HL-60/S4 (cell line): ENCODE measurements around the gene RPTOR.

Experiments used
- in situ Hi-C: fragments of 300-500 bp; cut with MboI; formaldehyde crosslinking; loops from 2 replicates; pipeline ENCODE4 v1.14.3; 2022; ENCODE audit warnings: low sequenced_read_pairs

The RPTOR gene

DNA sequence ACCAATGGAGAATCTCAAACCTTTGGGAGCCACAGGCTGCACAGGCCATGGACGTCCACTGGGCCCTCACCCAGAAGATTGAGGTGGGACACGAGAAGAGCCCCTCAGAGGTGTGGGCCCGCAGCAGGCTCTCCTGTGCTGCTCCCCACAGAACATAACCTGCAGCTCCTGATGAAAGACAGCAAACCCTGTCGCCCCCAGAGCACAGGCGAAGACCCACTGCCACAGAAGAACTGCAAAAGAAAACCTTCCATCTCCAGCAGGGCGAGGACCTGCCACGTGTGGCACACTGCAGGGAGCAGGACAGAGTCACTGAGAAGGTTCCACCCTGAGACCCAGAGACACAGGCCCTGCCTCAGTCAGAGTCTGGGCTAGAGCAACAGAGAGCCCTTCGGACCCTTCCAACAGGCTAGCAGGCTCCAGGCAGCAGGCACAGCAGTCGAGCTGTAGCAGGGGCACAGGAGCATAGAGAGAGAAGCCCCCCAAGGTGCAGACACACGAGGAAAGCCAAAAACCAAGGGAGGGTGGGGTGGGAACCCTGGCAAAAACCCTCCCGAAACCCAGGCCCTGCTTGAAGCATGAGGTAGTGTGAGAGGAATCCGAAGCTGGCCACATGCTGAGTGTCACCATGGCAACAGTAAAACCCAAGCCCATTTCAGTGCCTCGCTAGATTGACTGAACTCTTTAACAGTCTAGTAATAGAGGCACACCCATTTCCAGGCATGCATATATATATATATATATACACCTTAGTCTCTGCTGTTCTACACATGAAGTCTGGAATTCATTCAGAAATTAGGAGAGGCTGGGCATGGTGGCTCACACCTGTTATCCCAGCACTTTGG is 387.0 kb downstream of the RPTOR start:
- in situ Hi-C loops, result no loop called here

DNA sequence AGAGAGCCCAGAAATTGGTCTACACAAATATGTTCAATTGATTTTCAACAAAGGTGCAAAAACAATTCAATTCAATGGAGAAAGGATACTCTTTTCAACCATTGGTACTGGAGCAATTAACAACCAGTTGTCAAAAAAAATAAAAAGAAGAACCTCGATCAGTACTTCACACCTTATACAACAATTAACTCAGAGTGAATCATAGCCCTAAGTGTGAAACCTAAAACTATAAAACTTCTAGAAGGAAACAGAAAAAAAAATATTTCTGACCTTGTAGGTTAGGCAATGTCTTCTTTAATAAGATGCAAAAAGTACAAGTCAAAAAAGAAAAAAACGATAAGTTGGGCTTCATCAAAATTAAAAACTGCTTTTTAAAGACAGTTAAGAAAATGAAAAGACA is 390.9 kb downstream of the RPTOR start:
- in situ Hi-C loops, result no loop called here

DNA sequence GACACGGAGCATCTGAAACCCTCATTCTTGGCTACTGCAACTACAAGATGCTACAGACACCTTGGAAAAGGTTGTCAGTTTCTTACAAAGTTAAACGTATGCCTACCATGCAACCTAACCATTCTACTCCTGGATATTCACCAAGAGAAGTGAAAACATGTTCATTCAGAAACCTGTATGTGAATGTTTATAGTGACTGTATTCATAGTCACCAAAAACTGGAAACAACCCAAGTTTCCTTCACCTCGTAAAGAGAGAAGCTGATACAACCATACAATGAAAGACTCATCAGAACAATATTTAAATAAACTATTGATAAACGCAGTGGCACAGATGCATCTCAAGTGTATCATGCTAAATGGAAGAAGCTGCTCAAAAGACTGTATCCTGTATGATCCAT is 391.6 kb downstream of the RPTOR start:
- in situ Hi-C loops, result no loop called here

DNA sequence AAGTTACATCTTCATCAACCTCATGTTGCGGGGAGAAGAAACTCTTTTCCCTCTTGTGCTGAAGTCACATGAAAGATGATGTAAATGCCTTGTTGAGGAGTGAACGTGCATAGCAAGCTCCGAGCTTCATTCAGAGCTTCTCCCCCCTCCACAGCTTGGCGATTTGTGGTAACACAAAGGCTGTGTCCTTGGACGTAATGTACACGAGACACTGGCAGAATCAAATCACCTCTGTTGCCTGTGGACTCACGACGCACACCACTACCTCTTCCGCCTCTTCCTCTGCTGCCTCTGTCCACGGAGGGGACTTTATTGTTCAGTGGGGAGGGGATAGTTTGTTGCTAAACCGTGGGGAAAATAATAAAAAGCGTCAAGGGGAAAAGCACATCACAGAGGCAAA is 392.1 kb downstream of the RPTOR start:
- in situ Hi-C loops, result no loop called here

DNA sequence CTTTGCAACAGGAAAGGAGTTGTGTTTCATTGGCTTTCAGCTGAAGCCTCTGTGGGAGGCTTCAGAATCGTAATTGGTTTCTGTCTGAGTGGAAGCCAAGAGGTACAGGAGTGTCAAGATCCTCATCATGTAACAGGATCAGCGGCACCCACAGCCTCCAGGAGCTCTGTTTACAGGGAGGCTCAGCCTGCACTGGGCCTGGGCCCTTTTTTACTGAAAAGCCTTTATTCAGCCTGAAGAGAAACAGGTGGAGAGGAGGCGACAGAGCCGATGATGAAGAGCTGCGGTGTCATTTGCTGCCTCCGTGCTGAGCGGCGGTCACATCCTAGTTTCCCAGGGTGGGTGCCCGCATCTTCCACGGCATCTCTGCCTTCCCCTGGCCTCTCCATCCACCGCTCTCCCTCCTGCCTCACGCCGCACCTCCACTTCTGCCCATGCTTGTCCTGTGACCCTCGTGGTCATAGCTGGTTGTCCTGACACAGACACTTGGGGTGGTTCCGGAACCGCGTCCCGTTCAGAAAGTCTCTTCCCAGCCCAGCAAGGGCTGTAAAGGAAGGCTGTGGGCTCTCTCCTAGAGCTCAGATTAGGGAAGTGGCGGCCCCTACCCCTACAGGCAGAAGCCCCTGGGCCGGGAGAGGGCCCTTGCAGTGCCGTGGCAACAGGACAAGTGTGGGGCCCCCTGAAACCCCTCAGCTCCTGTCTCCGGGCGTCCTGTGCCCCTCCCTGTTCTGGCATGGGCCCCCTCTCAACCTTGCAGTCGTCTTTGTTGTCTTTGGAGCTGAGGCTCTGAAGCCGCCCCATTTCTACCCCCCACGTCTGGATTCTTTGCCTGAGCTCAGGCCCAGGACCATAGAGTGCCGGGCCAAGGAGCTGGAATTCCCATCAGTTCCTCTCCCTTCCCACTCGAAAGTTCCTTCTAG is 393.1 kb downstream of the RPTOR start:
- in situ Hi-C loops, result no loop called here

DNA sequence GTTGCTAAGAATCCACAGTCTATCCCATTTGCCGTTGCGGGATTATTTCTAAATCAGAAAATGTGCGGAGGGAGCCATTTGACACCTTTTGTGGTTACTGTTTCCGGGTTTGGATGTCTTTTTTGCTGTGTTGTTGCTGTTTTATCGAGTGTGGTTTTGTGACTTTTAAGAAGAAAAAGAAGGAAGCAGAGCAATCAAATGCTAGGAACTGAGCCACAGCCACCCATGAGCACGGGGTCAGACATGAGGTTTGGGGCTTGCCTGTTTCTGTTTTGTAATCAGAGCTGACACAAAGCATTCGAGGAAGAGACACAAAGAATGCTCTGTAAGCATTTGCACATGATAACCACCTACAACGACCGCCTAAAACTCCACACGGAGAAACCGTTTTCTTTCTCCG is 393.9 kb downstream of the RPTOR start:
- in situ Hi-C loops, result no loop called here

DNA sequence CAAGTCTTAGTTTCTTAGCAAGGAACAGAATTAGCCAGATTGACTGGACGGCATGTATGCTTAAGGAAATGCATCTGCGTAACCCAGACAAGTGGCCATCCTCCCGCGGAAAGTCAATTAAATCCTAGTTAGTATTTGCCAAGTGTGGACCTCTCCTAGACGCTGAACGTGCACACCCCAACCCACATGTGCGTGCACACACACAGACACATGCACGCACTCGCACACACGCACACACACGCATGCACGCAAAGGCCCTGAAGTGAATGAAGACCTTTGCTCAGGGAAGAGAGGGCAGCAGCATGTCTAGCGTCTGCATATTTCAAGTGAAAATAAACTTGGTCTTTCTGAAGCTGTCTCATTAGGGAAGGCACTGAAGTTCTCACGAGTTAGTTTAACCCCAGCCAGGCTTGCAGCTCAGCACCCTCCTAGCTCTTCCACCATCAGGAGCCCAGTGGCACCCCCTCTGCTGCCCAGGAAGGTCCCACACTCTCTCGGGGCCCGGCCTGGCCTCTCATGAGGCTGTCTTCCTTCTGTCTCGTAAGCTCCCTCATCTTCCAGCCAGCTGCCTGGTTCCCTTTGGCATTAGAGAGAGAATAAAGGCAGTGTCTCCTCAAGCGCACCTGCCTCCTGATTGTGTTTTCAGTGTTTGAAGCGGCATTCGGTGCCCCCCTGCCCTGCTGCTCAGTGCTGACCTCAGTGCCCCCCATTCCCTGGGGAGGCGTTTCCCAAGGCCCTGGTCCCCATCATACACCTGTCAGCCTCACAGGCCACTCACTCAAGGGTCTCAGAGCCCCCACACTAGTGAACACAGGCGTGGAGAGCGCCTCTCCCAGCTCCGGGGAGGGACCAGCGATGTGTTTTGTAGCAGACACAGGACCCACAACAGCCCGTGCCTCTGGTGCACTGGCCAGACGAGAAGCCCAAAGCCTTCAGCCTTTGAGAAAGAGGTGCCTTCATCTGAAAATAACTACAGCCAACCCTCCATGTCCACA is 394.8 kb downstream of the RPTOR start:
- in situ Hi-C loops, result no loop called here

DNA sequence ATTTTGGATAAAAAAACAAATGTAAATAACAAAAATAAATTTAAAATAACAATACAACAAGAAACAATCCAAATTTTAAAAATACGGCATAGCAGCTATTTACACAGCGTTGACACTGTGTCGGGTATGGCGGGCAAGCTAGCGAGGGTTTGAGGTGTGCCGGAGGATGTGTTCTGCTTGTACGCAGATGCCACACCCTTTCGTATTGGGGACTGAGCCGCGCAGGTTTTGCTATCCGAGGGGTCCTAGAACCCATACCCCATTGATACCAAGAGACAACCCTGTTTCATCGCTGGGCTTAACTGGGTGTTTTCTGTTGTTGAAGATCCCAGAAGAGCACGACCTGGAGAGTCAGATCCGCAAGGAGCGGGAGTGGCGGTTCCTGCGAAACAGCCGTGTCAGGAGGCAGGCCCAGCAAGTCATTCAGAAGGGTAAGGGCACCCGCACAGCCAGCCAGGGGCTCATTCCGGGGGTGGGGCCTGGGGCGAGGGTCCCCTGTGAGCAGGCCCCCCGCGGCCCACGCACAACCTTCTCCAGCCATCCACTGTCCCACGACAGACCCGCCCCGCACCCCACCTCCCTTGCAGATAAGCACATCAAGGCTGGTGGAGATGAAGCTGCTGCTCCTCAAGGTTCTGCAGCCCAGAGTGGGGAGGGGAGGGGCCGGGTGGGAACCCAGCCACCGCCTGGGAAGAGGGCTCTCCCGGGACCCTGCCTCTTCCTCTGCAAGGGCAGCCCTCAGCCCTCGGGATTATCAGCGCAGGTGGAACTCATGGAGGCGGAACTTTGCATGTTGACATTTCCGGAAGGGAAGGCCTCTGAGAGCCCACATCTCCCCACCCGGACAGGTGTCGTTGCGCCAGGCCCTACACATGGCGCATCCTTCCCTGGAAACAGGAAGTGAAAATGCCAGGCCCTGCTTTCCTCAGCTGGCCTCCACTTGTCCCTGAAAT is 395.8 kb downstream of the RPTOR start:
- in situ Hi-C loops, result no loop called here

DNA sequence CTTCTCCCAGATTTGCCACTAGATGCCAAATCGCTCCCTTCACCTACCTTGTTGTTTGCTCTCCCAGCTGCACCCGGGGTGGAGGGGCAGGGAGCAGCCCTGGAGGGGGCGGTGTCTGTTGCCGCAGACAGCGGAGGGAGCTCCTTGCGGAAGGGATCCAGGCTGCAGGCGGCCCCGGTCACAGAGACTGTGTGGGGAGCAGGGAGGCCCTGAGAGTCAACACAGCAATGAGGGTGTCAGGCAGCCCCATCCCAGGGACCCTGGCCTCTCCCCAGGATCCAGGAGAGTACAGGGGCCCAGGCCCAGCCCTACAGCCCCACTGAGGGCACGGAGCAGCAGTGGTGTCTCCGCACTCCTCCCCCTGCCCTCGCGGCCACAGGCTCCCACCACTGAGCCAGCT is 396.5 kb downstream of the RPTOR start:
- in situ Hi-C loops, result no loop called here

DNA sequence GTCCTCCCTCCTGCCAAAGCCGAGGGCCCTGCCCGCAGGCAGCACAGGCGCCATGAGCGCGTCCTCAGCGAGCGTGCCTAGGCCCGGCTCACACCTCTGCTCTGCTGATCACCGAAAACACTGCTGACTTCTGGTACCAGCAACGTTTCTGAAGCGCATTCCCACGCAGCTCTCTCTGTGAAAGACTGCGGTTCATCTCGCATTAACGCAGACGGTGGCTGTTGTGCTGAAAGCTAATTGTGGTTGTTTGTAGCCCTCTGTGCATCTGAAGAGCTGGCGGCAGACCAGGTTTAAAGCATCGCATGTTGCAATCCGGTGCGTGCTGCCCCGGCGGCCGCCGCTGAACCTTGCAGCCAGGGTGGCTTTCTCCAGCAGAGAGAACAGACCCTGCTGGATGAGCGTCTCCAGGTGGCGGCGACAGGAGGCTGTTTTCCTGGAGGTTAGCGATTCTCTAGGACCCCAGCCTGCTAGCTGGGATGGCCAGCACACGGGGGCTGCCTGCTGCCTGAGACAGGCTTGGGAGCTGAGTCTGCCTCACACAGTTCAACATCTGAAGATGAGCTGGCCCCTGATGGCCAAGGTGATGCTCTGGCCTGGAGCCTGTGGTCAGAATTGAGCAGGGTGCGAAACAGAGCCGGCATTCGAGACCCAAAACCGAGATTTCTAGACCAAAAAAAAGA is 397.2 kb downstream of the RPTOR start:
- in situ Hi-C loops, result no loop called here

DNA sequence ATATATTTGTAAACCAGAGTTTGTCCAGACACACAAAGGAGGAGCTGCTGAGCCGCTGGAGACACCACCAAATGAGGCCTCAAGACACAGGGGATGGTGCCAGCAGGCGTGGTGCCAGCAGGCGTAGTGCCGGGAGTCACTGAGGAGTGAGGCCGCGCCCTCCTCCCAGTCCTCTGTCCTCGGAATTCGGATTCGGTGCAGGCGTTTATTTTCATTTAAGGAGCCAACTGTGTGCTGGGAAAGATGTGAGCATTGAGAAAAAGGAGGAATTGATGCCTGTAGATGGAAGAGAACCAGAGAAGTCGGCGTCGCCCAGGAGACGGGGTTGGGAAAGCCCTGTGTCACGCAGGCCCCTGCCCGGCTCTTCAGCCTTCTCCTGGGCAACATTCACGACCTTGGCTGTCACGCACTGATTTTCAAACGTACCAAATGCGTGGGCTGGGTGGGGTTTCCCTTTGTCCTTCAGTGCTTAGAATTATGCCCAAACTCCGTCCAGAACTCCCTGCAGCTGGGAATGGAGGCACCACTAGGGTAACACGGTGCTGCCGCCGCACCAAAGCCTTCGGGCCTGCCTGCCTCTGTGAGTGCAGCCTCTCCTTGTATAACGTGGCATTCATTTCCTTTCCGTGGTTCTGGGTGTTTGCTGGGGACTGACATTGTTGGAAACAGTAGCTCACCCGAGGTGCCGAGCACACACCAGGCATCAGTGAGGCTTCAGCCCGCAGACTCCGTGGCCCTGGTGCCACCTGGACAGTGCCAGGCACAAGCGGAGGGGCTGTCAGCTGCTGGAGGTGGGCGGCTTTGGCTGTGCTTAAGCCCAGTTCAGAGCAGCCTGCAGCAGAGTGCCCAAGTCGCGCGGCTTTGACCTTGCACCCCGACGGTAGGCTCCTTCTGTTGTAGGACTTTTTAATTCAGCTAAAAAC is 398.0 kb downstream of the RPTOR start:
- in situ Hi-C loops, result no loop called here

DNA sequence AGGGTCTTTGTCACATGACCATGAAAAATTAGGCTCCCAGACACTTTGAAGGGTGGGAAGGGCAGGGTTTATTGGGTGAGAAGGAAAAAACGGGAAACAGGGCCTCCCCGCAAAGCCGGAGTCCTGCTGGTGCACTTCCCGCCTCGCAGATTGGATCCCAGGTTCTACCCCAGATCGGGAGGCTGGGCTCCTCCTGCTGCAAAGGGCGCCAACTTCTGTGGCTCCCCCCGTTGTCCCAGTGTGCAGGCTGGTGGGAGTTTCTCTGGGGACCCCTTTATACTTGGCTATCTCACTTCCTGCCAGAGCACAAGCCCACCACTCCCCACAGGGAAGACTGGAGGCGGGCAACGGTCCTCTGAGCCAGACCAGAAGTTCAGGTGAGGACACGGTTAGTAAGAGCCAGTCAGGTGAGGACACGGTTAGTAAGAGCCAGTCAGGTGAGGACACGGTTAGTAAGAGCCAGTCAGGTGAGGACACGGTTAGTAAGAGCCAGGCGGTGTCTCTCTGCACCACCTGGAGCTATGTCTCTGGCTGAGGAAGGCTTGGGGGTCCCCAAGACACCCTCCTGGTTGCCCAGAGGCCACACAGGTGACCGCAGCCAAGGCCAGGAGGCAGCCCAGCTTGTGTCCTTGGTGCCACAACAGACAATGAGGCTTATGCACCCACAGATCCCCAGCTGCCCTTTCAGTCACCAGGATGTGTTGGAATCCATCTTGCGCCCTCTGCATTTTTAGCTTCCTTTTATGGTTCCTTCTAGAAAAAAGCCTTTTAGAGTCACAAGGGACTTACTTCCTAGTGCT is 398.9 kb downstream of the RPTOR start:
- in situ Hi-C loops, result no loop called here

DNA sequence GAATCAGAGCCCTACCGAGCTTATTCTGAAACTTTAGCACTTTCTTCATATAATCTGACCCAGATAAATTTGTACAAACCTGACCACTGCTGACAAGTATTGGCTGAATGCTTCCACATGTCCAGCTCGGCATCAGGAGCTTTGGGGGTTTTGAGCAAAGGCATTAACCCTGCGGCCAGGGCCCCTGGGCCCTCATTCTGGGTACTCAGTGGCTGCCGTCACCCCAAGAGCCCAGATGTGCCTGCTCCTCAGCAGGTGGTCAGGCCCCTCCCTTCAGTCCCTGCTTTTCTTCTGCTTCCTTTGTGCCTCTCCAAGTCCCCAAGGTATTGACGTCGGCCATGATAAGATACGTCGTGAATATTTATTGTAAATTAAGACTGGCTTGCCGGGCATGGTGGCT is 399.7 kb downstream of the RPTOR start:
- in situ Hi-C loops, result no loop called here

DNA sequence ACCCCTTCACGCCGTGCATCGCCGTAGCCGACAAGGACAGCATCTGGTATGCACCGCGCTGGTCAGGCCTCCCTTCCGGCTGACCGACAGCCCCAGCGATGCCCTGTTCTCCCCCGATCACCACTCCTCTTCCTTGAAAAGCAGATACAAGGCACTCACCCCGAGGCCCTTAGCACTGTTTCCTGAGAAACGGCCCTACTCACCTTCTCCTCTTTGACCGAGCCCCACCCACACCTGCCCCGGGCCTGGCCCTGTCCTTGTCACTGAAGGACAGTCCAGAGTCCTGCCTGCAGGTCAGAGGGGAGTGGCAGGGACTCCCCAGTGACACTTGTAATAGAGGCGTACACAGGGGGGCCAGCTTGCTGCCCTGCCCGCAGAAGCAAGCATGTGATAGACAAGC is 401.1 kb downstream of the RPTOR start:
- in situ Hi-C loops, result no loop called here

DNA sequence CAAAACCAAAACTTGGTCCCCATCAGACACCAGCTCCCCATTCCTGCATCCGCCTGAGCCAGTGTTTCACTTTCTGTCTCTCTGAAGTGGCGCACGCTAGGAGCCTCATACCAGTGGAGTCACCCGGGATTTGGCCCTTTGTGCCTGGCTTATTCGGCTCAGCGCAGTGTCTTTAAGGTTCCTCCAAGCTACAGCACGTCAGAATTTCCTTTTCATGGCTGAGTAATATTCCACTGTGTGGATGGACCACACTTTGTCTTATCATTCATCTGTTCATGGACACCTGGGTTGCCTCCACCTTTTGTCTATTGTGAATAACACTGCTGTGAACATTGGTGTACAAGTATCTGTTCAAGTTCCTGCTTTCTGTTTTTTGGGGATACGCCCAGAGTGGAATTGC is 401.8 kb downstream of the RPTOR start:
- in situ Hi-C loops, result no loop called here

DNA sequence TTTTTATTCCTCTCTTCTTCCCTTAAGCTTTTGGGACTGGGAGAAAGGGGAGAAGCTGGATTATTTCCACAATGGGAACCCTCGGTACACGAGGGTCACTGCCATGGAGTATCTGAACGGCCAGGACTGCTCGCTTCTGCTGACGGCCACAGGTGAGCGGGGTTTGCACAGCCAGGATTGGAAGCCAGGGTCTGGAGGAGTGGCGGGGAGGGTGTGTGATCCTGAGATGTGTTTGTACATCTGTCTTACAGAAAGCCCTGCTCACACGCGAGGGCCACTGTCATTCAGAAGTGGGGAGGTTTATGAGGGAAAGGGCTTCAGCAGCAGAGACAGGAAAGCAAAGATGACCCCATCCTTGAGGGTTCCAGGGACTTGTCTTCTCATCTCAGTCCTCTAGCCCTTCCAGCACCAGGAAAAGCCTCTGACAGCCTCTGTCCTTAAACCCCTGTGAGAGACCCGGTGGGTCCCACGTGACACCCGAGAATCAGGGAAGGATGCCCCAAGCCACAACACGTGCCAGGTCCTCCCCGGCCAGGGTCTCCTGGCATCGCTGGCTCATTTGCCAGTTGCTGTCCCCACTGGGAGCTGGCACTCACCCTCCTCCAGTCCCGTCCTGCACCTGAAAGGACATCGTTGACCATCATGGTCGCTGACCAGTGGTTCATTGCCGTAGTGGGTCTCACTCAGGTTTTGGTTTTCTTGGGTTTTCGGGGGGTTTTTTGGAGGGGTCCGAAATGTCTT is 402.7 kb downstream of the RPTOR start:
- in situ Hi-C loops, result no loop called here
